Psoas muscle (tissue), 8 donors: Measurements from ENCODE around the gene C10orf53. TPM values are rescaled to one million over a fixed set of nuclear protein-coding genes. Genes with fewer than 3 reads are reported as not detected.

Experiments
- ATAC-seq, 4 donors: fragments of 200-7000 bp; cut with Tn5 transposase; one replicate each; pipeline ENCODE4 v1.9.1; 2020; ENCODE audit warnings: moderate library complexity in 3 of 4, mild to moderate bottlenecking in 2 of 4
- DNase-seq, 2 donors: peaks; one replicate each; pipeline ENCODE4 v3.0.0-alpha.2; 2020
- H3K27ac ChIP-seq: fragments of 200-600 bp; one replicate; pipeline ENCODE4 v1.8.0; 2022
- H3K27me3 ChIP-seq, 3 donors: fragments of 200-600 bp in 1 of 3; one replicate each; pipeline versions ENCODE4 v1.6.1 to v1.8.0; 2013 to 2022; ENCODE audit warnings: low read length in 2 of 3, mild to moderate bottlenecking in 2 of 3, moderate library complexity in 1 of 3; ENCODE audit not compliant: insufficient read depth in 3 of 3
- H3K36me3 ChIP-seq, 2 donors: fragments of 200-600 bp in 1 of 2; one replicate each; pipeline versions ENCODE4 v1.6.1 to v1.8.0; 2013 to 2022; ENCODE audit warnings: low read depth in 1 of 2, mild to moderate bottlenecking in 1 of 2, moderate library complexity in 1 of 2; ENCODE audit not compliant: insufficient read depth in 1 of 2
- H3K4me1 ChIP-seq: fragments of 200-600 bp; one replicate; pipeline ENCODE4 v1.8.0; 2022
- H3K4me3 ChIP-seq: fragments of 200-600 bp; one replicate; pipeline ENCODE4 v1.8.0; 2022; ENCODE audit warnings: mild to moderate bottlenecking
- H3K9me3 ChIP-seq: fragments of 200-600 bp; one replicate; pipeline ENCODE4 v1.8.0; 2022
- CTCF ChIP-seq: fragments of 200-600 bp; IDR thresholded peaks from one replicate; pipeline ENCODE4 v1.8.0; 2022; ENCODE audit warnings: antibody characterized with exemption
- WGBS, 3 donors: extraction: QIAGEN DNeasy Blood & Tissue Kit; methylation state at CpG; one replicate each; pipeline versions ENCODE4 v1.1.6 to v1.1.7; 2013; 5-methylcytosine and 5-hydroxymethylcytosine counted together
- intact Hi-C, 2 donors: fragments of 100-400 bp; cut with DNase I; formaldehyde crosslinking; loops; one replicate each; pipeline versions ENCODE4 v1.11.0 to v1.14.2; 2022
- polyA plus RNA-seq, 3 donors: library from polyadenylated mRNA; stranded (reverse); fragments of 200-250 nt; gene quantifications; one replicate each; pipeline ENCODE4 v1.2.3, GENCODE V29; 2013
- total RNA-seq, 4 donors: library from RNA; stranded (reverse); fragmentation: NEBNext Ultra II Directional in 2 of 4; extraction: Animal tissue kit (Norgen Biotek cat#: 25700) in 2 of 4; gene quantifications; one replicate each; pipeline versions ENCODE4 v1.2.1 to v1.2.4, GENCODE V29; 2021 to 2023
- donor health status: healthy with polysubstance abuse.
- donor health status: DM: no; HTN: no; CAD: no; lungs with moderate emphysema.
- donor health status: Bipolar disorder and iron deficiency.
- donor health status: healthy.
- donor health status: DM: yes; HTN: yes; CAD: no.
- donor health status: DM: no; HTN: no; CAD: no.
- donor health status: DM: no; HTN: no; CAD: no.
- donor health status: DM: yes; HTN: yes; CAD: no.

The C10orf53 gene
- total and polyA plus RNA-seq, 7 donors, result not detected

- Histone ChIP-seq H3K9me3 (no peaks in the 10 kb centered on the region), H3K36me3 (no peaks in the 10 kb centered on the region), H3K4me3 (no peak overlapping the region), H3K27me3 (peaks cover 0 to 10% (median 7%) of the 10 kb centered on the region in 3 donors), H3K4me1 (no peaks in the 10 kb centered on the region), H3K27ac (no peak overlapping the region)
- ATAC-seq, result no peak
- no peak for TF ChIP-seq CTCF
- intact Hi-C loops, result no loop called here
- WGBS, 3 donors, result 70 to 72% (median 71%) methylated on average over 8 of the region's 8 CpGs
- DNase-seq, result no peak
Measured at GRCh38 chr10:49645417-49645816, 34.0 kb upstream of the C10orf53 start.

GRCh38 chr10:49645871-49646870, 33.3 kb upstream of the C10orf53 start:
- Histone ChIP-seq H3K27me3 (peaks cover 0 to 16% (median 9%) of the 10 kb centered on the region in 3 donors), H3K27ac (no peak overlapping the region), H3K36me3 (no peaks in the 10 kb centered on the region), H3K4me1 (no peaks in the 10 kb centered on the region), H3K4me3 (no peak overlapping the region), H3K9me3 (no peaks in the 10 kb centered on the region)
- ATAC-seq, result no peak
- intact Hi-C loops, result no loop called here
- DNase-seq, result no peak
- TF ChIP-seq CTCF, result no peak
- WGBS, 3 donors, result 70 to 75% (median 71%) methylated on average over 22 of the region's 22 CpGs

GRCh38 chr10:49647554-49647953, 31.9 kb upstream of the C10orf53 start:
- Histone ChIP-seq H3K4me3 (no peak overlapping the region), H3K9me3 (no peaks in the 10 kb centered on the region), H3K27me3 (peaks cover 0 to 18% (median 9%) of the 10 kb centered on the region in 3 donors), H3K4me1 (no peaks in the 10 kb centered on the region), H3K27ac (no peak overlapping the region), H3K36me3 (no peaks in the 10 kb centered on the region)
- WGBS, 3 donors, result 40 to 64% (median 50%) methylated on average over 4 of the region's 4 CpGs
- intact Hi-C loops, result no loop called here
- ATAC-seq (no peak), DNase-seq (no peak)
- no peak for TF ChIP-seq CTCF

- H3K4me1 ChIP-seq, result no peaks in the 10 kb centered on the region
- WGBS, 3 donors, result 63 to 67% (median 65%) methylated on average over 18 of the region's 18 CpGs
- H3K4me3 ChIP-seq, result no peak overlapping the region
- no peak for DNase-seq
- no peaks in the 10 kb centered on the region for H3K9me3 ChIP-seq
- intact Hi-C loops, result no loop called here
- no peak for TF ChIP-seq CTCF
- H3K36me3 ChIP-seq, result no peaks in the 10 kb centered on the region
- H3K27me3 ChIP-seq, result peaks cover 0 to 16% (median 9%) of the 10 kb centered on the region in 3 donors
- no peak overlapping the region for H3K27ac ChIP-seq
- no peak for ATAC-seq
Measured at GRCh38 chr10:49647985-49648795, 31.3 kb upstream of the C10orf53 start.
